ENCODE measurements around the gene AMOTL1.

DNA sequence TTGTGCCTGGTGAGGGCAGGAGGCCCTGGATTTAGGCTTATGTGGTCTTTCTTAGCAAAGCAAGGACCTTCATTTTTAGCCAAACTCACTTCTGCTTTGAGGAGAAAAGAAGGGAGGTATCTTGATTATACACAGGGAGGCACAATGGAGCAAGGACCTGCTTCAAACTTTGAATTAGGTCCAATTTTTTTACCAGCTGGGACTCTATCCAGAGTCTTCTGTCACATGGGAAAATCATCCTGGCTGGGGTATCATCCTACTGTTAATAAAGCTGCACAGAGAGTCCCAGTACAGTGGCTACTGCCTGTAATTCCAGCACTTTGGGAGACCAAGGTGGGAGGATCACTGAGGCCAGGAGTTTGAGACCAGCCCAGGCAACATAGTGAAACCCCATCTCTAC, 117.4 kb downstream of the AMOTL1 start:
- TF ChIP-seq, protein P1, sequence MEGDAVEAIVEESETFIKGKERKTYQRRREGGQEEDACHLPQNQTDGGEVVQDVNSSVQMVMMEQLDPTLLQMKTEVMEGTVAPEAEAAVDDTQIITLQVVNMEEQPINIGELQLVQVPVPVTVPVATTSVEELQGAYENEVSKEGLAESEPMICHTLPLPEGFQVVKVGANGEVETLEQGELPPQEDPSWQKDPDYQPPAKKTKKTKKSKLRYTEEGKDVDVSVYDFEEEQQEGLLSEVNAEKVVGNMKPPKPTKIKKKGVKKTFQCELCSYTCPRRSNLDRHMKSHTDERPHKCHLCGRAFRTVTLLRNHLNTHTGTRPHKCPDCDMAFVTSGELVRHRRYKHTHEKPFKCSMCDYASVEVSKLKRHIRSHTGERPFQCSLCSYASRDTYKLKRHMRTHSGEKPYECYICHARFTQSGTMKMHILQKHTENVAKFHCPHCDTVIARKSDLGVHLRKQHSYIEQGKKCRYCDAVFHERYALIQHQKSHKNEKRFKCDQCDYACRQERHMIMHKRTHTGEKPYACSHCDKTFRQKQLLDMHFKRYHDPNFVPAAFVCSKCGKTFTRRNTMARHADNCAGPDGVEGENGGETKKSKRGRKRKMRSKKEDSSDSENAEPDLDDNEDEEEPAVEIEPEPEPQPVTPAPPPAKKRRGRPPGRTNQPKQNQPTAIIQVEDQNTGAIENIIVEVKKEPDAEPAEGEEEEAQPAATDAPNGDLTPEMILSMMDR (IDR thresholded peaks at IDR 0.05), result no peak
- TF ChIP-seq ZFX (IDR thresholded peaks at IDR 0.05; ENCODE audit: borderline replicate concordance), result no peak
